Measurements from ENCODE around the gene CRACR2A. TPM values are rescaled to one million over a fixed set of nuclear protein-coding genes. Genes with fewer than 3 reads are reported as not detected.

Gene CRACR2A, protein sequence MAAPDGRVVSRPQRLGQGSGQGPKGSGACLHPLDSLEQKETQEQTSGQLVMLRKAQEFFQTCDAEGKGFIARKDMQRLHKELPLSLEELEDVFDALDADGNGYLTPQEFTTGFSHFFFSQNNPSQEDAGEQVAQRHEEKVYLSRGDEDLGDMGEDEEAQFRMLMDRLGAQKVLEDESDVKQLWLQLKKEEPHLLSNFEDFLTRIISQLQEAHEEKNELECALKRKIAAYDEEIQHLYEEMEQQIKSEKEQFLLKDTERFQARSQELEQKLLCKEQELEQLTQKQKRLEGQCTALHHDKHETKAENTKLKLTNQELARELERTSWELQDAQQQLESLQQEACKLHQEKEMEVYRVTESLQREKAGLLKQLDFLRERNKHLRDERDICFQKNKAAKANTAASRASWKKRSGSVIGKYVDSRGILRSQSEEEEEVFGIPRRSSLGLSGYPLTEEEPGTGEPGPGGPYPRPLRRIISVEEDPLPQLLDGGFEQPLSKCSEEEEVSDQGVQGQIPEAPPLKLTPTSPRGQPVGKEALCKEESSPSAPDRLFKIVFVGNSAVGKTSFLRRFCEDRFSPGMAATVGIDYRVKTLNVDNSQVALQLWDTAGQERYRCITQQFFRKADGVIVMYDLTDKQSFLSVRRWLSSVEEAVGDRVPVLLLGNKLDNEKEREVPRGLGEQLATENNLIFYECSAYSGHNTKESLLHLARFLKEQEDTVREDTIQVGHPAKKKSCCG
- 44.8 and 46.3 TPM in 2 replicates for total RNA-seq (2011; cell fraction: chromatin; rRNA removed; ENCODE audit: low replicate concordance)
- total RNA-seq (2011; cell fraction: nucleolus; rRNA removed): 26.6 and 28.7 TPM in 2 replicates
- total RNA-seq (2011; cell fraction: nucleoplasm; rRNA removed): 30.8 and 33.4 TPM in 2 replicates
- total RNA-seq (2014; rRNA removed) (10.4 and 13.2 TPM in 2 replicates), total RNA-seq (2014; rRNA removed; fragmentation: Illumina TruSeq; extraction: Trizol) (10.4 and 11.2 TPM in 2 replicates), total RNA-seq (2015; rRNA removed; fragmentation: Illumina TruSeq; extraction: Trizol) (8.8 and 9.1 TPM in 2 replicates), total RNA-seq (2021) (12.7 and 15.1 TPM in 2 replicates), polyA plus RNA-seq (2011; rRNA removed) (8.1 and 10.3 TPM in 2 replicates), polyA plus RNA-seq (2014; fragmentation: Illumina TruSeq; extraction: Trizol) (10.2 and 11.6 TPM in 2 replicates), polyA plus RNA-seq (2014; fragmentation: Nextera tagmentation; extraction: Ambion mirVana) (1 to 10 TPM; 2.1 to 2.3 TPM), polyA plus RNA-seq (2014; rRNA removed) (10.0 and 12.8 TPM in 2 replicates), polyA minus RNA-seq (2011; rRNA and poly(A)+ RNA removed) (15.6 and 17.9 TPM in 2 replicates), Bru-seq, nascent RNA (percentile 64 among the genes with signal in this experiment), BruChase-seq, experiment 1, labeled RNA remaining after a 2-hour chase (percentile 60 among the genes with signal in this experiment), BruChase-seq, experiment 2, labeled RNA remaining after a 6-hour chase (percentile 55 among the genes with signal in this experiment)
- 4.7 and 5.6 TPM in 2 replicates for polyA plus RNA-seq (2011; cell fraction: cytosol; rRNA removed)
- polyA plus RNA-seq (2011; cell fraction: nucleus; rRNA removed): 9.9 and 14.7 TPM in 2 replicates
- 5.5 and 7.5 TPM in 2 replicates for polyA plus RNA-seq (2012)
- 4.1 and 11.5 TPM in 2 replicates for polyA minus RNA-seq (2011; cell fraction: cytosol; rRNA and poly(A)+ RNA removed)
- 18.2 and 20.4 TPM in 2 replicates for polyA minus RNA-seq (2011; cell fraction: nucleus; rRNA and poly(A)+ RNA removed)
- long read RNA-seq, experiment 1, partial matches to known transcripts: 5 of 34 reads
- long read RNA-seq, experiment 1, other reads (novel, unspliced or antisense): 29 of 34 reads
- long read RNA-seq, experiment 2, partial matches to known transcripts: 0 of 5 reads
- long read RNA-seq, experiment 2, other reads (novel, unspliced or antisense): 5 of 5 reads
- long read RNA-seq, experiment 3, partial matches to known transcripts: 4 of 5 reads
- long read RNA-seq, experiment 3, other reads (novel, unspliced or antisense): 1 of 5 reads

DNA sequence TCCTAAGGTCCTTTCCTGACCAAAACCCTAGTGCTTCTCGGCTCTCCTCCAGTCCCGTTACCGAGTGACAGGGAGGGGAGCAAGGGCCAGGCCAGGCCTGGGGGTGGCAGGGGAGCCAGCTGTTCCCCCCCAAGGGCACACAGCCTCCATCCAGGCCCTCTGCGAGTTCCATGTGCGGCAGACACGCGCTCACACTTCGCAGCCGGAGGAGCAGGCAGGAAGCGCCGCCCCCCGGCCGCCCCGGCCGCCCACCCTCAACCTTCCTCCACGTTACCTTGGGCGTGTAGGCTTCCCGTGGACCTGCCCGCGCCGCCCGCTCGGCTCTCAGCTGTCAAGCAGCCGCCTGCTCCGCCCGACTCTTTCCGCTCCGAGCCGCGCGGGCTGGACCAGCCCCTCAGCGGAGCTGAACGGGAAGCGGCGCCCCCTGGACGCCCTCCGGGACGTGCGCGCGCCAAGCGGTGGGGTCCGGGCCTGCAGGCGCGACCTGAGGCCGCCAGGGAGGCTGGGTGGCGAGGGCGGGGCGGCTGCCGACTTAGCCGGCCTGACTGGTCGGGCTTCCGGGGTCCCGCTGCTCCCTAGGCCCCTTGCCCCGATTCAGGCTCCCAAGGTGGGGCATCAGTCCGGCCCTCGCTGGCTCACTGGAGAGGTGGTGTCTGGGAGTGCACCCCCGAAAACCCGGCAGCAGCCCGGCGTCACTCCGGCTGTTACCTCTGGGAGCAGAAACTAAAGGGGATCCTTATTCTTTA, at the start of gene CRACR2A:
Gene CRACR2A (minus strand): TSS at position 369 of the 746 bp plus-strand sequence. CDS start 56,110 bp downstream, outside the sequence.
- 6% methylated on average over 28 of the region's 62 CpGs for WGBS (ENCODE audit: insufficient coverage, low coverage, missing lambda C conversion rate)
- Histone ChIP-seq H4K20me1 (replicated peaks; ENCODE audit: control insufficient read depth, insufficient read depth, low read length) (no peaks in the 10 kb centered on the region), H3K27me3 (ENCODE audit: control insufficient read depth in 2 of 2, insufficient read depth in 2 of 2, low read length in 2 of 2) (no peaks in the 10 kb centered on the region), H3K27ac (ENCODE audit: extremely low read depth, low read depth, low read length) (peak within 1 kb of the TSS; percentile 77), H3K9me1 (ENCODE audit: control insufficient read depth, insufficient read depth, low read length) (no peaks in the 10 kb centered on the region), H3K9ac (ENCODE audit: insufficient read depth in 1 of 2, low read depth in 2 of 2, low read length in 2 of 2) (peak within 1 kb of the TSS; percentile 76 to 95), H3K36me3 (ENCODE audit: control insufficient read depth, insufficient read depth, low read length) (0 out of 3 replicates have a peak, but pooled peaks cover 2% of the 10 kb centered on the region), H2AFZ (ENCODE audit: low read depth, low read length) (peak within 1 kb of the TSS; percentile 76), H3K4me3 (peak within 1 kb of the TSS; percentile 62), H3K79me2 (ENCODE audit: control insufficient read depth, insufficient read depth, low read length) (peaks cover 34% of the 10 kb centered on the region), H3K4me2 (ENCODE audit: insufficient read depth, low read length) (peak within 1 kb of the TSS; percentile 89), H3K9me3 (replicated peaks; ENCODE audit: control insufficient read depth, insufficient read depth, low read depth, low read length) (no peaks in the 10 kb centered on the region), H3K4me1 (replicated peaks in 1 of 2; ENCODE audit: control insufficient read depth in 2 of 2, insufficient read depth in 2 of 2, low read length in 2 of 2) (peaks cover 10 to 16% of the 10 kb centered on the region in 2 experiments; a peak in 3 of 5 replicates)
- ATAC-seq (peak; percentile 99), FAIRE-seq (no peak), DNase-seq (ENCODE audit: extremely low read depth in 1 of 4, low spot score in 3 of 4) (peak; percentile 84 to 89 (median 86))
- ChIA-PET CTCF (ENCODE audit: low intra/inter-chr PET ratio) (no interaction called here), POLR2A (interaction anchor here (0.7 kb wide), 1 partner anchor 11 kb away, joined by 4 read pairs; no protein-coding TSS in a partner anchor)
- BruUV-seq (replicated peaks): TSS peak; percentile 69
- in situ Hi-C loops (cut with MboI): no loop called here
- intact Hi-C loops (cut with micrococcal nuclease): loop anchor here (10.0 kb wide), 1 partner anchor 98 kb away; no protein-coding TSS in a partner anchor
- TF ChIP-seq CHD1 (IDR thresholded peaks at IDR 0.05; ENCODE audit: low read length) (no peak), ZNF707 (CRISPR knock-in tag; conservative IDR thresholded peaks at IDR 0.05) (no peak), CTBP1 (IDR thresholded peaks at IDR 0.05; ENCODE audit: borderline replicate concordance) (peak; percentile 65; the same call in 1 of the 2 replicates), SUPT5H (IDR thresholded peaks at IDR 0.05) (peak; percentile 25; the same call in 1 of the 2 replicates), POLR2B (IDR thresholded peaks at IDR 0.05; ENCODE audit: low read depth, partially characterized antibody) (no peak), FIP1L1 (IDR thresholded peaks at IDR 0.05; ENCODE audit: low read depth, low read length, poor library complexity, severe bottlenecking) (peak; percentile 63)
- TF ChIP-seq, protein P1, sequence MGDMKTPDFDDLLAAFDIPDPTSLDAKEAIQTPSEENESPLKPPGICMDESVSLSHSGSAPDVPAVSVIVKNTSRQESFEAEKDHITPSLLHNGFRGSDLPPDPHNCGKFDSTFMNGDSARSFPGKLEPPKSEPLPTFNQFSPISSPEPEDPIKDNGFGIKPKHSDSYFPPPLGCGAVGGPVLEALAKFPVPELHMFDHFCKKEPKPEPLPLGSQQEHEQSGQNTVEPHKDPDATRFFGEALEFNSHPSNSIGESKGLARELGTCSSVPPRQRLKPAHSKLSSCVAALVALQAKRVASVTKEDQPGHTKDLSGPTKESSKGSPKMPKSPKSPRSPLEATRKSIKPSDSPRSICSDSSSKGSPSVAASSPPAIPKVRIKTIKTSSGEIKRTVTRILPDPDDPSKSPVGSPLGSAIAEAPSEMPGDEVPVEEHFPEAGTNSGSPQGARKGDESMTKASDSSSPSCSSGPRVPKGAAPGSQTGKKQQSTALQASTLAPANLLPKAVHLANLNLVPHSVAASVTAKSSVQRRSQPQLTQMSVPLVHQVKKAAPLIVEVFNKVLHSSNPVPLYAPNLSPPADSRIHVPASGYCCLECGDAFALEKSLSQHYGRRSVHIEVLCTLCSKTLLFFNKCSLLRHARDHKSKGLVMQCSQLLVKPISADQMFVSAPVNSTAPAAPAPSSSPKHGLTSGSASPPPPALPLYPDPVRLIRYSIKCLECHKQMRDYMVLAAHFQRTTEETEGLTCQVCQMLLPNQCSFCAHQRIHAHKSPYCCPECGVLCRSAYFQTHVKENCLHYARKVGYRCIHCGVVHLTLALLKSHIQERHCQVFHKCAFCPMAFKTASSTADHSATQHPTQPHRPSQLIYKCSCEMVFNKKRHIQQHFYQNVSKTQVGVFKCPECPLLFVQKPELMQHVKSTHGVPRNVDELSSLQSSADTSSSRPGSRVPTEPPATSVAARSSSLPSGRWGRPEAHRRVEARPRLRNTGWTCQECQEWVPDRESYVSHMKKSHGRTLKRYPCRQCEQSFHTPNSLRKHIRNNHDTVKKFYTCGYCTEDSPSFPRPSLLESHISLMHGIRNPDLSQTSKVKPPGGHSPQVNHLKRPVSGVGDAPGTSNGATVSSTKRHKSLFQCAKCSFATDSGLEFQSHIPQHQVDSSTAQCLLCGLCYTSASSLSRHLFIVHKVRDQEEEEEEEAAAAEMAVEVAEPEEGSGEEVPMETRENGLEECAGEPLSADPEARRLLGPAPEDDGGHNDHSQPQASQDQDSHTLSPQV (IDR thresholded peaks at IDR 0.05): peak; percentile 43; the same call in 1 of the 2 replicates

Measured in K562 (cell line).